Measurements from ENCODE around the gene PEX5L.

- TF ChIP-seq CTCF (IDR thresholded peaks at IDR 0.05) (no peak), POLR2AphosphoS5 (IDR thresholded peaks at IDR 0.05) (no peak), POLR2A (IDR thresholded peaks at IDR 0.05) (no peak)
These were observed 12.7 kb upstream of the PEX5L start for GRCh38 chr3:180049391-180049790.

All from prostate gland (tissue), 2 donors.